Osteocyte (in vitro differentiated cells): ENCODE measurements around the gene ASTN1. TPM values are rescaled to one million over a fixed set of nuclear protein-coding genes. Genes with fewer than 3 reads are reported as not detected.

Source experiments
- DNase-seq: peaks from one replicate; pipeline ENCODE4 v3.0.0; 2021; ENCODE audit warnings: mixed read lengths; ENCODE audit not compliant: unreplicated experiment; ENCODE audit errors: extremely low spot score
- H3K27ac Mint-ChIP-seq: one replicate; pipeline ENCODE4 v1.8.0; 2021; ENCODE audit warnings: mild to moderate bottlenecking, mixed read lengths; ENCODE audit not compliant: unreplicated experiment
- H3K27me3 Mint-ChIP-seq: one replicate; pipeline ENCODE4 v1.8.0; 2021; ENCODE audit warnings: mixed read lengths; ENCODE audit not compliant: unreplicated experiment
- H3K36me3 Mint-ChIP-seq: one replicate; pipeline ENCODE4 v1.8.0; 2021; ENCODE audit warnings: mixed read lengths; ENCODE audit not compliant: unreplicated experiment
- H3K4me1 Mint-ChIP-seq: one replicate; pipeline ENCODE4 v1.8.0; 2021; ENCODE audit warnings: mixed read lengths; ENCODE audit not compliant: unreplicated experiment
- H3K4me3 Mint-ChIP-seq: one replicate; pipeline ENCODE4 v1.8.0; 2021; ENCODE audit warnings: mild to moderate bottlenecking, moderate library complexity, mixed read lengths; ENCODE audit not compliant: unreplicated experiment
- H3K9me3 Mint-ChIP-seq: one replicate; pipeline ENCODE4 v1.8.0; 2021; ENCODE audit warnings: mixed read lengths; ENCODE audit not compliant: unreplicated experiment
- CTCF ChIP-seq: fragments of 200-600 bp; sonication (generic); IDR thresholded peaks from 2 replicates; pipeline ENCODE4 v1.5.0; 2021; ENCODE audit warnings: antibody characterized with exemption, mild to moderate bottlenecking, moderate library complexity
- total RNA-seq: library from RNA; stranded (reverse); gene quantifications from 2 replicates; pipeline ENCODE4 v1.2.1, GENCODE V29; 2021

The ASTN1 gene
- total RNA-seq, 1 donor from 2014 or later = not detected

- Mint-ChIP-seq H3K27me3 (no peaks in the 10 kb centered on the region), H3K36me3 (no peaks in the 10 kb centered on the region), H3K27ac (no peak overlapping the region), H3K4me1 (no peaks in the 10 kb centered on the region), H3K9me3 (no peaks in the 10 kb centered on the region), H3K4me3 (no peak overlapping the region)
- TF ChIP-seq CTCF = no peak
- no peak for DNase-seq
These were observed 38.2 kb downstream of the ASTN1 start for GRCh38 chr1:177126267-177126666.

- no peak for TF ChIP-seq CTCF
These were observed 39.8 kb downstream of the ASTN1 start for GRCh38 chr1:177124577-177125278.

GRCh38 chr1:177122461-177123251, 41.9 kb downstream of the ASTN1 start:
- Mint-ChIP-seq H3K27ac (no peak overlapping the region), H3K4me1 (no peaks in the 10 kb centered on the region), H3K27me3 (no peaks in the 10 kb centered on the region), H3K4me3 (no peak overlapping the region), H3K36me3 (no peaks in the 10 kb centered on the region), H3K9me3 (no peaks in the 10 kb centered on the region)
- DNase-seq = no peak
- TF ChIP-seq CTCF = no peak

More at GRCh38 chr1:177124577-177125278, 39.8 kb downstream of the ASTN1 start:
- no peak for DNase-seq
- H3K27ac Mint-ChIP-seq = no peak overlapping the region
- no peaks in the 10 kb centered on the region for H3K36me3 Mint-ChIP-seq
- no peak overlapping the region for H3K4me3 Mint-ChIP-seq
- no peaks in the 10 kb centered on the region for H3K27me3 Mint-ChIP-seq
- no peaks in the 10 kb centered on the region for H3K4me1 Mint-ChIP-seq
- no peaks in the 10 kb centered on the region for H3K9me3 Mint-ChIP-seq

GRCh38 chr1:177119311-177119710, 45.2 kb downstream of the ASTN1 start:
- H3K36me3 Mint-ChIP-seq = no peaks in the 10 kb centered on the region
- no peaks in the 10 kb centered on the region for H3K4me1 Mint-ChIP-seq
- H3K27ac Mint-ChIP-seq = no peak overlapping the region
- no peak for TF ChIP-seq CTCF
- H3K9me3 Mint-ChIP-seq = no peaks in the 10 kb centered on the region
- DNase-seq = no peak
- no peaks in the 10 kb centered on the region for H3K27me3 Mint-ChIP-seq
- no peak overlapping the region for H3K4me3 Mint-ChIP-seq

- no peaks in the 10 kb centered on the region for H3K36me3 Mint-ChIP-seq
- no peak for TF ChIP-seq CTCF
These were observed 45.6 kb downstream of the ASTN1 start for GRCh38 chr1:177118901-177119300.

More at GRCh38 chr1:177118901-177119300, 45.6 kb downstream of the ASTN1 start:
- H3K4me1 Mint-ChIP-seq = no peaks in the 10 kb centered on the region
- H3K27ac Mint-ChIP-seq = no peak overlapping the region
- no peaks in the 10 kb centered on the region for H3K27me3 Mint-ChIP-seq
- H3K4me3 Mint-ChIP-seq = no peak overlapping the region
- DNase-seq = no peak
- H3K9me3 Mint-ChIP-seq = no peaks in the 10 kb centered on the region
